HG02943 (cell line): Measurements from ENCODE around the gene PCDHGB3.
"Not testable (repeated sequence)": the region's sequence is repeated elsewhere in the genome, so short reads cannot be mapped to it uniquely, and the experiment has no call there.

ENCODE experiments used
- ATAC-seq: cut with Tn5 transposase; IDR thresholded peaks from one replicate; pipeline ENCODE4 v1.9.1; 2021; ENCODE audit warnings: mild to moderate bottlenecking, low read depth, moderate library complexity; ENCODE audit not compliant: unreplicated experiment

PCDHGB3 gene

GRCh38 chr5:141415275-141415618 is 45.2 kb downstream of the PCDHGB3 start:
- ATAC-seq, result not testable (repeated sequence)

- peak; percentile 75 for ATAC-seq
These were observed 47.6 kb downstream of the PCDHGB3 start, which contains the start of gene PCDHGB7 for GRCh38 chr5:141417494-141418172. PCDHGB7 (plus strand) TSS chr5:141417677; CDS start chr5:141417860, 183 bp downstream.

- no peak for ATAC-seq
These were observed 49.2 kb downstream of the PCDHGB3 start for GRCh38 chr5:141419074-141419880.

GRCh38 chr5:141420855-141421488 is 50.9 kb downstream of the PCDHGB3 start, which contains the start of gene PCDHGA11:
PCDHGA11 (plus strand) TSS chr5:141421051; CDS start chr5:141421228, 177 bp downstream.
- no peak for ATAC-seq

- ATAC-seq, result no peak
These were observed 51.4 kb downstream of the PCDHGB3 start for GRCh38 chr5:141421489-141421855.
